Testis (tissue), 3 donors: ENCODE results near the gene SDK1. TPM values are rescaled to one million over a fixed set of nuclear protein-coding genes. Genes with fewer than 3 reads are reported as not detected.

Source experiments
- DNase-seq: peaks from one replicate; pipeline ENCODE4 v3.0.0-alpha.2; 2019
- H3K27ac ChIP-seq, 2 donors: fragments of 200-600 bp; sonication (generic); one replicate each; pipeline ENCODE4 v1.5.1; 2019
- H3K27me3 ChIP-seq: fragments of 200-600 bp; sonication (generic); one replicate; pipeline ENCODE4 v1.5.1; 2019
- H3K36me3 ChIP-seq: fragments of 200-600 bp; sonication (generic); one replicate; pipeline ENCODE4 v1.5.1; 2017; ENCODE audit warnings: low read depth; ENCODE audit errors: missing control alignments
- H3K4me1 ChIP-seq: fragments of 200-600 bp; sonication (generic); one replicate; pipeline ENCODE4 v1.5.1; 2019
- H3K4me3 ChIP-seq, 2 donors: fragments of 200-600 bp; sonication (generic); one replicate each; pipeline ENCODE4 v1.5.1; 2017 to 2019
- H3K9me3 ChIP-seq: fragments of 200-600 bp; sonication (generic); one replicate; pipeline ENCODE4 v1.5.1; 2017
- POLR2A ChIP-seq: fragments of 450-650 bp; IDR thresholded peaks from one replicate; pipeline ENCODE4 v1.6.1; 2017; ENCODE audit warnings: antibody characterized with exemption, mild to moderate bottlenecking, moderate library complexity
- WGBS, 2 donors: methylation state at CpG; one replicate each; pipeline ENCODE4 v1.1.5; 2018; 5-methylcytosine and 5-hydroxymethylcytosine counted together
- intact Hi-C: fragments of 100-400 bp; cut with DNase I; formaldehyde crosslinking; loops from one replicate; pipeline ENCODE4 v1.15.1; 2023; ENCODE audit warnings: low total_unique reads
- polyA plus RNA-seq: library from polyadenylated mRNA; stranded (reverse); fragments of 350-450 nt; fragmentation: Illumina TruSeq; extraction: RNeasy Lipid Tissue Mini Kit (QIAGEN cat#74804); gene quantifications from one replicate; pipeline ENCODE4 v1.2.3, GENCODE V29; 2014; ENCODE audit warnings: low read depth, low replicate concordance; ENCODE audit not compliant: insufficient read depth
- total RNA-seq, 2 donors: library from RNA; depleted of rRNA; stranded (reverse); fragments of >200 nt; gene quantifications; one replicate each; pipeline ENCODE4 v1.2.3, GENCODE V29; 2016
- TF ChIP-seq, protein P1 (sequence below), 3 experiments: fragments of 450-650 bp in 2 of 3; fragments of 200-600 bp in 1 of 3; sonication (generic) in 1 of 3; IDR thresholded peaks; one replicate each; pipeline ENCODE4 v1.5.1; 2016 to 2019; ENCODE audit warnings: antibody characterized with exemption in 3 of 3, mild to moderate bottlenecking in 2 of 3, moderate library complexity in 1 of 3

SDK1 gene
- total and polyA plus RNA-seq, 3 donors from 2014 or later = 20.0 to 36.2 (median 24.9) TPM

DNA sequence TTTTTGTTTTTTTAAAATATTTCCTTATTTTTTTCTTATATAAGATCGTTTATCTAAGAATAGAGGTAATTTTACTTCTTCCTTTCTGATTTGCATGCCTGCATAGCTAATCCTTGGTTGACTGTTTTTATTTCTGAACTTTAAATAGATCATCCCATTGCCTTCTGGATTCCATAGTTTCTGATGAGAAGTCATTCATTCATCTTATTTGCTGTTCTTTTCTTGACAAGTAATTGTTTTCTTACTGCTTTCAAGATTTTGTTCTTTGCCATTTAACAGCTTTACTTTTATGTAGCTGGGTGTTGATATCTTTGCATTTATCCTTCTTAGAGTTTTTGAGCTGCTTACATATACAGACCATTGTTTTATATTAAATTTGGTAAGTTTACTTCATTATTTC is 437.9 kb downstream of the SDK1 start:
- Histone ChIP-seq H3K4me1 (no peaks in the 10 kb centered on the region), H3K4me3 (no peak overlapping the region), H3K27ac (no peak overlapping the region), H3K9me3 (no peaks in the 10 kb centered on the region), H3K36me3 (no peaks in the 10 kb centered on the region), H3K27me3 (no peaks in the 10 kb centered on the region)
- WGBS, 2 donors = 83 to 87% methylated on average over 1 of the region's 1 CpG
- TF ChIP-seq, protein P1, sequence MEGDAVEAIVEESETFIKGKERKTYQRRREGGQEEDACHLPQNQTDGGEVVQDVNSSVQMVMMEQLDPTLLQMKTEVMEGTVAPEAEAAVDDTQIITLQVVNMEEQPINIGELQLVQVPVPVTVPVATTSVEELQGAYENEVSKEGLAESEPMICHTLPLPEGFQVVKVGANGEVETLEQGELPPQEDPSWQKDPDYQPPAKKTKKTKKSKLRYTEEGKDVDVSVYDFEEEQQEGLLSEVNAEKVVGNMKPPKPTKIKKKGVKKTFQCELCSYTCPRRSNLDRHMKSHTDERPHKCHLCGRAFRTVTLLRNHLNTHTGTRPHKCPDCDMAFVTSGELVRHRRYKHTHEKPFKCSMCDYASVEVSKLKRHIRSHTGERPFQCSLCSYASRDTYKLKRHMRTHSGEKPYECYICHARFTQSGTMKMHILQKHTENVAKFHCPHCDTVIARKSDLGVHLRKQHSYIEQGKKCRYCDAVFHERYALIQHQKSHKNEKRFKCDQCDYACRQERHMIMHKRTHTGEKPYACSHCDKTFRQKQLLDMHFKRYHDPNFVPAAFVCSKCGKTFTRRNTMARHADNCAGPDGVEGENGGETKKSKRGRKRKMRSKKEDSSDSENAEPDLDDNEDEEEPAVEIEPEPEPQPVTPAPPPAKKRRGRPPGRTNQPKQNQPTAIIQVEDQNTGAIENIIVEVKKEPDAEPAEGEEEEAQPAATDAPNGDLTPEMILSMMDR (IDR thresholded peaks at IDR 0.05) = no peak
- TF ChIP-seq POLR2A = no peak
- intact Hi-C loops = no loop called here
- DNase-seq = no peak

DNA sequence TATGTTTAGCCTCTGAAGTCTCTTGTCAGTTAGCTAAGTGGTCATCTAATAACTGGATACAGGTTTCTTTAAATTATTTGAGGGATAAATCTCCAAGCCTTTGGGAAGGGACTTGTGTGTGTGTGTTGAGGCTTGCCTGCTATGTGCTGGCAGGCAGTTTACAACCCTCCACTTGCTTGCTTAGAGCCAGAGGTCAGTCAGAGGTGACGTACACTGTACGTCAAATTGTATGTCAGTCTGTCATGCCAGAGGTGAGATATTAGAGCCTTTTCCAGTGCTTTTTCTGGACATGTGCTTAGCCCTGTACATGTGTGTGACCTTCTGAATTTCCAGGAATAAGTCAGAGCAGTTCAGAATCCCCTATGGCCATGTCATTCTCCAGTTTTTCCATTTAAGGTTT is 438.9 kb downstream of the SDK1 start:
- intact Hi-C loops = no loop called here
- no peak overlapping the region for H3K4me3 ChIP-seq
- H3K27me3 ChIP-seq = no peaks in the 10 kb centered on the region
- H3K36me3 ChIP-seq = no peaks in the 10 kb centered on the region
- no peaks in the 10 kb centered on the region for H3K9me3 ChIP-seq
- no peak for DNase-seq
- no peaks in the 10 kb centered on the region for H3K4me1 ChIP-seq
- no peak overlapping the region for H3K27ac ChIP-seq
- 88 to 89% methylated on average over 2 of the region's 2 CpGs for WGBS, 2 donors
- TF ChIP-seq POLR2A = no peak
- TF ChIP-seq, protein P1 (IDR thresholded peaks at IDR 0.05) = no peak

DNA sequence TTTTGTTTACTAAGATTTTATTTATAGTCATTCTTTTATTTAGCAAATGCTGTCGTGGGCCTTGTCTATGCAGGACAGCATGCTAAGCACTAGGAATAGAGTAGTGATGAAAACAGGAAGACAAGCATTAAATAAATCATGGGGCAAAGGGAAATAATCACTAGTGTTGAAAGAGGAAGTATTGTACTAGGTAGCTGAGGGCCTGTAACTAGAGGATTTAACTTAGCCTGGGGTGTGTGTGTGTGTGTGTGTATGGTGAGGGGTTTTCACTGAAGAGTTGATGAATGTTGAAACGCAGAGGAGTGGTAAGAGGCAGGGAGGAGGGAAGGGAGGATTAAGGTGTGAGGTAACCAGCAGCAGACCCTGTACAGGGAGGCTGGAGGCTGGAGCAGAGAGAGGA is 446.4 kb downstream of the SDK1 start:
- H3K4me3 ChIP-seq = no peak overlapping the region
- H3K36me3 ChIP-seq = no peaks in the 10 kb centered on the region
- DNase-seq = no peak
- TF ChIP-seq, protein P1 (IDR thresholded peaks at IDR 0.05) = no peak
- no peak for TF ChIP-seq POLR2A
- H3K27ac ChIP-seq = no peak overlapping the region
- H3K9me3 ChIP-seq = no peaks in the 10 kb centered on the region
- no peaks in the 10 kb centered on the region for H3K4me1 ChIP-seq
- WGBS, 2 donors = 62 to 79% methylated on average over 2 of the region's 2 CpGs
- intact Hi-C loops = no loop called here
- no peaks in the 10 kb centered on the region for H3K27me3 ChIP-seq

DNA sequence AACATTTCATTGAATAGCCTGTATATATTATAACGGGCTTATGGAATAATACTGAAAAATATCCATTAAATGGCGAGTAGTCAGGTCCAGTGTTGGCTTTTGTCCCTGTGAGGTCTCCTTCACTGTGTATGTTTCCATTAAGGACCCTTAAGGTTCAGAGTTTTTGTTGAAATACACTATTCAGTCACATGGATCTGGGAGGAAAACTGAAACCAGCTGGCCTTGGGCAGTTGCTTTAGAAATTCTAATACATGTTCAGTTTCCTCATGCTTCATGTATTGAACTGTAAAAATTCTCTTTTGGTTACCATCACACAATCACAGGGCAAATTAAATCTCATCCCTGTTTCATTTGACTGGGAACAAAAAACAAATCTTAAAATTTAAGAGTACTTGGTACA is 447.3 kb downstream of the SDK1 start:
- Histone ChIP-seq H3K9me3 (no peaks in the 10 kb centered on the region), H3K27me3 (no peaks in the 10 kb centered on the region), H3K36me3 (no peaks in the 10 kb centered on the region), H3K4me3 (no peak overlapping the region), H3K4me1 (no peaks in the 10 kb centered on the region), H3K27ac (no peak overlapping the region)
- DNase-seq = no peak
- WGBS, 2 donors = 90 to 91% methylated on average over 2 of the region's 2 CpGs
- TF ChIP-seq, protein P1 (IDR thresholded peaks at IDR 0.05) = no peak
- no peak for TF ChIP-seq POLR2A
- intact Hi-C loops = no loop called here

DNA sequence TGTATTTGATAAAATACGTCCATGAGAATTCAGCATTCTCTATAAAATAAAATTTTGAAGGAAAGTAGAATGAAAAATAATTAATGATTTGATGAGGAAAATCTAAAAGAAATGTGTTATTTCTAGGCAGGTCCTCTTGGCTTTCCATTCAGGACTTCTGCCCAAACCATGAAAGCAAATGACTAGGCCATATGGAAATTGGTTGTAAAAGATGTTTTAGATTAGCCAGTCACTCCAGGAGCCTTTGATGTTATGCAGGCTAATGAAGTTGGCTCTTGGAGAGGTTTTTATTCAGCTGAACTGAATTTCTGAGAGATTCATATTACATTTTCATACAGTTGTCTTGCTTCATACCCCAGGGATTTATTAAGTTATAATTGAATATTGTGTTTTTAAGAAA is 452.8 kb downstream of the SDK1 start:
- Histone ChIP-seq H3K4me3 (no peak overlapping the region), H3K27me3 (no peaks in the 10 kb centered on the region), H3K36me3 (no peaks in the 10 kb centered on the region), H3K27ac (no peak overlapping the region), H3K4me1 (peaks cover 3% of the 10 kb centered on the region), H3K9me3 (no peaks in the 10 kb centered on the region)
- TF ChIP-seq POLR2A = no peak
- TF ChIP-seq, protein P1 (IDR thresholded peaks at IDR 0.05) = no peak
- no peak for DNase-seq
- WGBS, 2 donors = 91 to 93% methylated on average over 1 of the region's 1 CpG
- intact Hi-C loops = no loop called here
